Fibroblast of lung (primary cell): ENCODE measurements around the gene SLC44A1. TPM values are rescaled to one million over a fixed set of nuclear protein-coding genes. Genes with fewer than 3 reads are reported as not detected.

Experiments used
- DNase-seq, 2 donors: peaks; one replicate each; pipeline versions ENCODE4 v3.0.0 to v3.0.0-alpha.2; 2010; ENCODE audit warnings: low read depth in 2 of 2
- H2AFZ ChIP-seq: 2 replicates; pipeline ENCODE4 v1.5.1; 2012; ENCODE audit warnings: low read length, control low read depth, inconsistent platforms
- H3K27ac ChIP-seq: 2 replicates; pipeline ENCODE4 v1.5.1; 2011; ENCODE audit warnings: low read length, control low read depth; ENCODE audit not compliant: insufficient read depth
- H3K27me3 ChIP-seq: 2 replicates; pipeline ENCODE4 v1.5.1; 2011; ENCODE audit warnings: mild to moderate bottlenecking, low read length; ENCODE audit not compliant: control insufficient read depth, insufficient read depth
- H3K36me3 ChIP-seq: 2 replicates; pipeline ENCODE4 v1.5.1; 2011; ENCODE audit warnings: low read length; ENCODE audit not compliant: control insufficient read depth, insufficient read depth
- H3K4me1 ChIP-seq: 2 replicates; pipeline ENCODE4 v1.5.1; 2011; ENCODE audit warnings: low read length; ENCODE audit not compliant: control insufficient read depth, insufficient read depth; ENCODE audit errors: extremely low read depth
- H3K4me2 ChIP-seq: 2 replicates; pipeline ENCODE4 v1.5.1; 2011; ENCODE audit warnings: low read length, control low read depth; ENCODE audit not compliant: insufficient read depth; ENCODE audit errors: extremely low read depth
- H3K4me3 ChIP-seq, 4 experiments: fragments of 200-600 bp in 1 of 4; sonication (generic) in 1 of 4; replicated peaks in 1 of 4; 2 replicates each; pipeline ENCODE4 v1.5.1; 2011 to 2016; ENCODE audit warnings: low read length in 4 of 4, low read depth in 3 of 4, mild to moderate bottlenecking in 3 of 4, control low read depth in 2 of 4, inconsistent platforms in 1 of 4, mixed read lengths in 1 of 4; ENCODE audit not compliant: insufficient read depth in 1 of 4; ENCODE audit errors: control extremely low read depth in 1 of 4
- H3K79me2 ChIP-seq: 2 replicates; pipeline ENCODE4 v1.5.1; 2012; ENCODE audit warnings: mild to moderate bottlenecking, low read length, inconsistent platforms; ENCODE audit not compliant: control insufficient read depth, insufficient read depth
- H3K9ac ChIP-seq: 2 replicates; pipeline ENCODE4 v1.5.1; 2011; ENCODE audit warnings: mild to moderate bottlenecking, low read length, control low read depth; ENCODE audit not compliant: insufficient read depth
- H3K9me3 ChIP-seq: 2 replicates; pipeline ENCODE4 v1.5.1; 2012; ENCODE audit warnings: low read depth, low read length; ENCODE audit not compliant: control insufficient read depth, insufficient read depth
- H4K20me1 ChIP-seq: 2 replicates; pipeline ENCODE4 v1.5.1; 2011; ENCODE audit warnings: low read length; ENCODE audit not compliant: control insufficient read depth, insufficient read depth; ENCODE audit errors: extremely low read depth
- EZH2 ChIP-seq: IDR thresholded peaks from 2 replicates; pipeline ENCODE4 v1.5.1; 2012; ENCODE audit warnings: low read length, control low read depth, mild to moderate bottlenecking; ENCODE audit errors: missing control alignments
- polyA plus RNA-seq, 2 donors: library from polyadenylated mRNA; depleted of rRNA in 1 of 2; stranded (reverse) in 1 of 2; unstranded in 1 of 2; fragments of >200 nt; gene quantifications; 2 replicates each; pipeline ENCODE4 v1.2.1, GENCODE V29; 2011 to 2012; ENCODE audit warnings: missing spikeins in 1 of 2
- total RNA-seq: library from RNA; depleted of rRNA; stranded (reverse); fragments of >200 nt; gene quantifications from 2 replicates; pipeline ENCODE4 v1.2.1, GENCODE V29; 2014
- TF ChIP-seq, protein P1 (sequence below), 2 donors: IDR thresholded peaks in 1 of 2; conservative IDR thresholded peaks in 1 of 2; 1 replicate in 1 of 2; 2 replicates in 1 of 2; pipeline ENCODE4 v1.5.1; 2011 to 2012; ENCODE audit warnings: low read length in 2 of 2, control low read depth in 1 of 2, inconsistent platforms in 1 of 2, low read depth in 1 of 2, mild to moderate bottlenecking in 1 of 2

The SLC44A1 gene
- total and polyA plus RNA-seq, 2 donors (not counting 1 experiment from before 2014, with no cell fraction given), result 35.9 to 54.2 TPM

DNA sequence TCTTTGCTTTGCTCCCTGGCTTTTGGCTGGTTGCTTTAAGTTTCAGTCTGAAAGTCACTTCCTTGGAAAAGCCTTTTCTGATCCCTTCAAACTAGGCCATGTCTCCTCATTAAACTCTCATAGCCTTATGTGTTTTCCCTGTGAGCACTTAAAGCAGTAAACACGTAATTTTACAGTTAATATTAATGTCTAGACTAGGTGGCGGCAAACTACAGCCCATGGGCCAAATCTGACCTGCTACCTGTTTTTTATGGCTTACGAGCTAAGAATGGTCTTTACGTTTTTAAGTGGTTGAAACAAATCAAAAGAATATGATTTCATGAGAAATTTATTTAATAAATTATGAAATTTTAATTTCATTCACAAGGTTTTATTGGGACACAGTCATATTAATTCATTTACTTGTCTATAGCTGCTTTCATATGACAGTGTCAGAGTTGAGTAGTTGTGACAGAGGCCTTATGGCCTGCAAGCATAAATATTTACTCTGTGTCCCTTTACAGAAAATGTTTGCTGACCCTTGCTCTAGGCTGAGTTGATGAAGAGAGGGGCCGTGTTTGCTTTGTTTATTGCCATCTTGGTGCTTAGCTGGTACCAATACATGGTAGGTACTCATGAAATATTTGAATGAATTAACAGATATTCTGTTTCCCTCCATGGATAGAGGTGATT lies 7.4 kb downstream of the SLC44A1 start:
- TF ChIP-seq, protein P1, sequence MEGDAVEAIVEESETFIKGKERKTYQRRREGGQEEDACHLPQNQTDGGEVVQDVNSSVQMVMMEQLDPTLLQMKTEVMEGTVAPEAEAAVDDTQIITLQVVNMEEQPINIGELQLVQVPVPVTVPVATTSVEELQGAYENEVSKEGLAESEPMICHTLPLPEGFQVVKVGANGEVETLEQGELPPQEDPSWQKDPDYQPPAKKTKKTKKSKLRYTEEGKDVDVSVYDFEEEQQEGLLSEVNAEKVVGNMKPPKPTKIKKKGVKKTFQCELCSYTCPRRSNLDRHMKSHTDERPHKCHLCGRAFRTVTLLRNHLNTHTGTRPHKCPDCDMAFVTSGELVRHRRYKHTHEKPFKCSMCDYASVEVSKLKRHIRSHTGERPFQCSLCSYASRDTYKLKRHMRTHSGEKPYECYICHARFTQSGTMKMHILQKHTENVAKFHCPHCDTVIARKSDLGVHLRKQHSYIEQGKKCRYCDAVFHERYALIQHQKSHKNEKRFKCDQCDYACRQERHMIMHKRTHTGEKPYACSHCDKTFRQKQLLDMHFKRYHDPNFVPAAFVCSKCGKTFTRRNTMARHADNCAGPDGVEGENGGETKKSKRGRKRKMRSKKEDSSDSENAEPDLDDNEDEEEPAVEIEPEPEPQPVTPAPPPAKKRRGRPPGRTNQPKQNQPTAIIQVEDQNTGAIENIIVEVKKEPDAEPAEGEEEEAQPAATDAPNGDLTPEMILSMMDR (conservative IDR thresholded peaks at IDR 0.05 in 1 of 2, IDR thresholded peaks at IDR 0.05 in 1 of 2; ENCODE audit: low read depth in 1 of 2, low read length in 2 of 2), result no peak
- no peak for TF ChIP-seq EZH2
- Histone ChIP-seq H3K79me2 (peaks cover 3% of the 10 kb centered on the region), H3K9ac (no peak overlapping the region), H3K4me2 (no peak overlapping the region), H3K36me3 (no peaks in the 10 kb centered on the region), H3K27me3 (no peaks in the 10 kb centered on the region), H4K20me1 (no peaks in the 10 kb centered on the region), H3K9me3 (no peaks in the 10 kb centered on the region), H2AFZ (no peak overlapping the region), H3K4me3 (no peak overlapping the region), H3K27ac (no peak overlapping the region), H3K4me1 (no peaks in the 10 kb centered on the region)
- DNase-seq, result no peak

DNA sequence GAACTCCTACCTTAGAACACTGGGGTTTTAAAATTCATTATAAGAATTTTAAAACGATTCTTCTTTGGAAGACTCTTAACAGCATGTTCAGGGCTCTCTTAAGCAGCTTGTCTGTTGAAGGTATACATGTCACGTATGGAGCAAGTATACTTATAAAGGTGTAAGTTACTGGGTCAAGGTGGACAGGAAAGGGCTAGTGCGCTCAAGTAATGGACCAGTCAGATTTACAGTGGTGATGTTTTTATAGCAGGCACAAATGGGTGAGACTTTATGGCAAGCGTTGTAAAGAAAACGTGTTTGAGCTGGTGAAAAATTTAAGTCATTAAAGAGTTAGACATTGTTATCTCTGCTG lies 7.9 kb downstream of the SLC44A1 start:
- H3K36me3 ChIP-seq, result no peaks in the 10 kb centered on the region
- TF ChIP-seq, protein P1 (conservative IDR thresholded peaks at IDR 0.05 in 1 of 2, IDR thresholded peaks at IDR 0.05 in 1 of 2; ENCODE audit: low read depth in 1 of 2, low read length in 2 of 2), result no peak
- TF ChIP-seq EZH2, result no peak
- H2AFZ ChIP-seq, result no peak overlapping the region
- no peak for DNase-seq
- no peak overlapping the region for H3K27ac ChIP-seq
- no peaks in the 10 kb centered on the region for H4K20me1 ChIP-seq
- H3K9ac ChIP-seq, result no peak overlapping the region
- no peaks in the 10 kb centered on the region for H3K4me1 ChIP-seq
- H3K27me3 ChIP-seq, result no peaks in the 10 kb centered on the region
- H3K9me3 ChIP-seq, result no peaks in the 10 kb centered on the region
- no peak overlapping the region for H3K4me3 ChIP-seq
- peaks cover 3% of the 10 kb centered on the region for H3K79me2 ChIP-seq
- H3K4me2 ChIP-seq, result no peak overlapping the region

DNA sequence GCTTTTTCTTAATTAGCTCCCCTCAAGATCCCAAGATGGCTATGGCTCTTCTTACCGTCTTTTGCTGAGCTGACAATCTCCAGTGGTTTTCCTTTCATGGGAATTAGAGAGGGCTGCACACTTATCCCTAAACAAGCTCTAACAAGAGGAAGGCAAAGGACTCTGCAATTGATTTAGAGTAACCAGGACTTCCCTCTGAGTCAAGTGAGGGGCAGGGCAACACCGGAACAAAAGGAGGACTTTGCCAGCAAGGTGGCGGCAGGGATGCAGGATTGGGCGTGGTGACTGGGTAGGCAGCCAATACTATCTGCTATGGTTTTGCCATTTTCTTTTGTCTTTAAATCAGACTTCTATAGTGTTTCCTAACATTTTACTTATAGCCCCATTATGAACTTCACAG lies 9.8 kb downstream of the SLC44A1 start:
- Histone ChIP-seq H3K4me2 (no peak overlapping the region), H3K4me3 (no peak overlapping the region), H4K20me1 (no peaks in the 10 kb centered on the region), H2AFZ (no peak overlapping the region), H3K9ac (no peak overlapping the region), H3K27me3 (no peaks in the 10 kb centered on the region), H3K4me1 (no peaks in the 10 kb centered on the region), H3K27ac (no peak overlapping the region), H3K36me3 (no peaks in the 10 kb centered on the region), H3K9me3 (no peaks in the 10 kb centered on the region), H3K79me2 (peaks cover 2% of the 10 kb centered on the region)
- DNase-seq, result no peak
- TF ChIP-seq, protein P1 (conservative IDR thresholded peaks at IDR 0.05 in 1 of 2, IDR thresholded peaks at IDR 0.05 in 1 of 2; ENCODE audit: low read depth in 1 of 2, low read length in 2 of 2), result no peak
- no peak for TF ChIP-seq EZH2
